ENCODE data around the gene ADAMTS17.

GRCh38 chr15:100098705-100099104, 243.1 kb downstream of the ADAMTS17 start:
- no peak for TF ChIP-seq CTCF (conservative IDR thresholded peaks at IDR 0.05)
- no peak for TF ChIP-seq EZH2 (IDR thresholded peaks at IDR 0.05; ENCODE audit: low read depth)
